ENCODE data around the gene PLEKHS1.
"Not testable (repeated sequence)": the region's sequence is repeated elsewhere in the genome, so short reads cannot be mapped to it uniquely, and the experiment has no call there.

PLEKHS1 gene

DNA sequence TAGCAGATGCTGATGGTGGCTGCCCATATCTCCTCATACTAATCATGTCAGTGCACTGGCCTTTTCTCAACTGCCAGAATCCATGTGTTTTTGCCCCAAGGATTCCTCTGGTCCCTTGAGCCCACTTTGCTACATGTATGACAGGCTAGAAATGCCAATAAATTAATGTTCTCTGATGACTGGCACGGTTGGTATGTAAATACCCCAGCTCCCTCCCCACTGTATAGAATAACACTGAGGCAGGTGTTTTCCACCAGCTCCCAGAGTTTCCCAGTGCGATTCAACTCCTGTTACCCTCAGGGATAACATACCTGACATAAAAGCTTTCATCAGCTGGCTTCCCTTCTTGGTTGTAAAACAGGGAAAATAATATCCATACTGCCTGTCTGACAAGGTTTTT, 9.0 kb upstream of the PLEKHS1 start:
- DNase-seq: no peak

DNA sequence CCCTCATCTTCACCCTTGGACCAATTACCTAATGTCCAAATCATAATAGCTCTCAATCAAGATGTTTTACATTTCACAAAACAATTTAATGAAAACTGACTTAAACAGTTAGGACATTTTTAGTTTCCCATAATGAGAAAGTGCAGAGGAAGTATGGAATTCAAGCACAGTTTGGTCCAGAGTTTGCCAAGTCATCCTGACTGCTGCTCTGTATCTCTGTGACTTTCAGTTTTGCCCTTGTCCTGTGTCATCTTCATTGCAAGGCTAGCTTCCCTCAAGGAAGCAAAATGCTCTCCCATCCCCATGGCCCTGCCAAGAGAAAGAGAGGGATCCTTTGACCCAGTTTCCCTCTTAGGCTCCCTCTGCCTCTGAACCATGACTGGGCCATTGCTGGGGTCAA, 7.9 kb upstream of the PLEKHS1 start:
- no peak for DNase-seq

DNA sequence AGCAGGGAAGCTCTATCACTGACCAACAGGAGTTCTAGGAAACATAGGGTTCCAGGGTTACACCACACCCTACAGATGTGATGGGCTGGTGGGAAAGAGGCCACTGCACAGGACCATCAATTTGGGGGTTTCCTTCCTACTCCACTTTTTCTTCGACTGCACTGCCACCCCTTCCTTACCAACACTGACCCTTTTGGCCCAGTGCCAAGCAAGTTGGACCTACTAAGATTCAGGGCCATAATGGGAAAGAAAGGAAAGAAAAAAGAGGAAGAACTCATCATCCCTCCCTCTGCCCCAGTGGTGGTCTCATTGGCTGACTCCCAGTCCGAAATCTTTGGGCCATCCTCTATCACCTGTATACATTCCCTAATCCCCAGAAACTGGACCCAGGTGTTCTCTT, 6.1 kb upstream of the PLEKHS1 start:
- no peak for DNase-seq

DNA sequence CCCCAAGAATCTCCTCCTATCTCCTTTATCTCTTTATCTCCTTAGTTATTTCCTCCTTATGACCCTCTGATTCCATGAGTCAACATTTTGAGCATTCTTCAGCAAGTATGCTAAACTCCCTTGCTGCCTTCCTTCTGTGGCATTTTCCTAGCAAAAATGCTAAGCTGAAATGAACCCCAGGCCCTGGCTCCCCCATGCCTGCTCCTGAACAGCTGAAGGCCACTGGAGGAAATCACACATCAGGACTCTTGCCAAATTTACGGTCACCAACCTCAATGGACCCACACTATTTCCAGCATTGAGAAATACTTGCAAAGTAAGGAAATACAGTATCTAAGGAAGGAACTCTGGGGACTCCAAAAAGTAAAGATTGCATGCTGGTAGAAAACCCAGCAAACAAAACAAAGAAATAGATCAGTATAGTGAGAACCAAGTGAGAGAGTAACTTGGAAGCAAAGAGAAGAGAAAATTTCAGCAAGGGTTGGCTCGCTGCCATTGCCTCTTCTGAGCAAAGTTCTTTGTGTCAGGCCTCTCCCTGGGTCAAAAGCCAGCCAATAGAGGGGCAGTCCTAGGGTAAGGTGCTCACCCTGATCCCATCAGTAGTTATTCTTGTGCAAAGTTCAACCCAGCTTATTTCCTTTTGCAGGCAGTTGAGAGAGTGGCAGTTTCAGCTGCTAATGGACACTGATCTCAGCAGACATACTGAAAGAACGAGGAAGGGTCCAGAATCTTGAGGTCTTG, 5.1 kb upstream of the PLEKHS1 start:
- DNase-seq: no peak

- DNase-seq: no peak
These were observed 1.1 kb downstream of the PLEKHS1 start for GRCh38 chr10:113752553-113752952.

DNA sequence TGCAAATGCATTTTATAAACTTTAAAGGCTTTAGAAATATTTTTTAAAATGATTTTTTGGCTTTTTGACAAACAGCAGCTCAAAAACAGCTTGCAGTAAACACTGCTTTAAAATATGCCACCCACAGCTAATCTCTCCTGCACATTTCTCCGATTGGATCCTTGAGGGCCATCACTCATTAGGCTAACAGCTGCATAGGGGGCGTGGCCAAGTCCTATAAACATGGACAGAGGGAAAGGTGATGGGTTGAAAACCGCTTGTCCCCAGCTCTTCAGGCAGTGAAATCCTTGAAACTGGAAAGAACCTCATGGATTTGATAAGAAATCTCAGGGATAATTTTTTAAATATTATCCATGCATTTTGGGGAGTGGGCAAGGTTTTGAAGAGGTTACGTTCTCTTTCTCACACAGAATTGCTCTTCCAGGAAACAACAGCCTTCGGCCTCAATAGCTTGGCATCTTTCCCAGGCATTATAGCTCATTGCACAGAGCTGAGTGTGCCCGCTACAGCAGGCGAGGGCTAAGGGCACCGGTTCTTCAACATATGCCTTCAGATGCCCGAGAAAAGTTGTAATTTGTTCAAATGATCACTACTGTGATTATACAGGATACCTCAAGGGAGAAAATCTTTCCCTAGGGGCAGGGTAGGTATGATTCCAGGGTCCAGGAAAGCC, 1.7 kb downstream of the PLEKHS1 start:
- DNase-seq: peak; percentile 78

GRCh38 chr10:113754125-113754524, 2.6 kb downstream of the PLEKHS1 start:
- DNase-seq: no peak

- no peak for DNase-seq
These were observed 3.3 kb downstream of the PLEKHS1 start for GRCh38 chr10:113754768-113755167.

DNA sequence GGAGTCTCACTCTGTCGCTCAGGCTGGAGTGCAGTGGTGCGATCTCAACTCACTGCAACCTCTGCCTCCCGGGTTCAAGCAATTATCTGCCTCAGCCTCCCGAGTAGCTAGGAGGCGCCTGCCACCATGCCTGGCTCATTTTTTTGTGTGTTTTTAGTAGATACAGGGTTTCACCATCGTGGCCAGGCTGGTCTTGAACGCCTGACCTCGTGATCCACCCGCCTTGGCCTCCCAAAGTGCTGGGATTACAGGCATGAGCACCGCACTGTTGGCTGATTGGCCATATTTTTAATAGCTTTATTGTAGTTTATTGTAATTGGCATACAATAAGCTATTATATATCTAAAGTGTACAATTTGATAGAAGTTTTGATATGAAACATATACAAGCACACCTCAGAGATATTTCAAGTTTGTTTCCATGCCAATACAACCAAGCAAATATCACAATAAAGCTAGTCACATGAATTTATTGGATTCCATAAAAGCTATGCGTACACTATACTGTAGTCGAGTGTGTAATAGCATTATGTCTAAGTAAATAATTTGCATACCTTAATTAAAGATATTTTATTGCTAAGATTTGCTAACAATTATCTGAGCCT, 5.6 kb downstream of the PLEKHS1 start:
- no peak for DNase-seq

DNA sequence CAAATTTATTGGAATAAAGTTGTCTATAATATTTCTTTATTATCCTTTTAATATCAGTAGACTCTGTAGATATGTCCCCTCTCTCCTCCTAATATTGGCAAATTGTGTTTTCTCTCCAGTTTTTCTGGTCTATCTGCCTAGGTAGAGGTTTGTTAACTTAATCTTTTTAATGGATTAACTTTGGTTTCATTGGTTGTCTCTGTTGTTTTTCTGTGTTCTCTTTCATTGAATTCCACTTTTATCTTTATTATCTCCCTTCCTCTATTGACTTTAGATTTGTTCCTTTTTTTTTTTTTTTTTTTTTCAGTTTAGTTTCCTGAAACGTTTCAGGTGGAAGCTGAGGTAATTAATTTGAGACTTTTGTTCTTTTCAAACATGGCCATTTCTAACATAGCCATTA, 10.6 kb downstream of the PLEKHS1 start:
- DNase-seq: no peak

GRCh38 chr10:113764582-113764981, 13.1 kb downstream of the PLEKHS1 start:
- DNase-seq: no peak

- no peak for DNase-seq
These were observed 14.4 kb downstream of the PLEKHS1 start for GRCh38 chr10:113765910-113766309.

GRCh38 chr10:113767222-113767621, 15.7 kb downstream of the PLEKHS1 start:
- no peak for DNase-seq

- DNase-seq: no peak
These were observed 18.9 kb downstream of the PLEKHS1 start for GRCh38 chr10:113770346-113770745.

DNA sequence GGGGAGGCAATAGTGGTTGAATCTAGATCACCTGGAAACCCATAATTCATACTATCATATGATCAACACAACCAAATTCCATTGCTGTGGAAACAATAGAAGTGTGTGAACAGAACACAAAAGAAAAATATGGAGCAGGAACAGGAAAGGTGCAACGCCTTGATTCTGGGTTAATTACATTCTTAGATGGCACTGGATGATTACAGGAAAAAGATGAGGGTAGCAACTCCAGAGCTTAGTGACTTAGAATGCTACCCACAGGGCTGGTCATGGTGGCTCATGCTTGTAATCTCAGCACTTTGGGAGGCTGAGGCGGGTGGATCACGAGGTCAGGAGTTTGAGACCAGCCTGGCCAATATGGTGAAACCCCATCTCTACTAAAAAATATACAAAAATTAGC, 19.6 kb downstream of the PLEKHS1 start:
- DNase-seq: not testable (repeated sequence)

GRCh38 chr10:113775686-113776294, 24.3 kb downstream of the PLEKHS1 start:
- DNase-seq: no peak

DNA sequence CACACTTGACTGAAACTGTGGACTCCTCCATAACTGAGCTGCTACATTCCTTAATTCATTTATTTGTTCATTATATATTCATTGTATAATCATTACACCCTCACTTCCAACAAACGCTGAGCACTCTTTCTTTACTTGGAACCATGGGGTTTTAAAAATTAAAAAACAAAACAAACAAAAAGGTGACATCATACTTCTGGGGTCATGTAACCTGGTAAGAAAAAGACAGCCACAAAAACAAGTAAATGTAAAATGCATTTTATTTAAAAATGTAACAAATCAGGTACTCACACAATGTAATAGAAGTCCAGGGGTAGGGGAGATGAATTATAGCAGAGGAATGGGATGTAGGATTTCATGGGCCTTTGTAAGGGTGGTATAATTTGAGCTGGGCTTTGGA, 25.1 kb downstream of the PLEKHS1 start:
- no peak for DNase-seq

DNA sequence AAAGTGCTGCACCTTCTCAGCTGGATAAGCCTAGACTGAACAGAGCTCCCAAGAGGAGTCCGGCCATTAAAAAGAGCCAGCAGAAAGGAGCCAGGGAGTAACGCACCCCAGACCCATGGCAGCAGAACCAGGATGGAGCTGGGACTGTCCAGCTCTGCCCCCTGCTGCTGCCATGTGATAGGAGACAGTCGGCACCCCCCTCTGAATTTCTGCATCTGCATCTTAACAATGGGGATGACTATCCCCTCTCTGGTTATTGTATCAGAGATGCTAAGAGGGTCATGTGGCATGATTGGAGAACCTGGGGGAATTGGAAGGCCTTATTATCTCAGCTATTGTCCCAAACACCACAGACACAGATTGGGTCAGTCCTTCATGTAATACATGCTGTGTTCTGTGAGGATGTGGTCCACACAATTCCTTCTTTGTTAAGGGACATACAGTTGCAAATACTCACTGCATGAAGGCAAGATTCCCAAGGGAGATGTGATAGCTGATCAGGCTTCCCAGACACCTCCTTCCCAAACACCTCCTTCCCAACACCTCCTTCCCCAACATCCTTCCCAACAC, 29.3 kb downstream of the PLEKHS1 start:
- DNase-seq: no peak

GRCh38 chr10:113782367-113782766, 30.9 kb downstream of the PLEKHS1 start:
- DNase-seq: no peak

- no peak for DNase-seq
These were observed 31.7 kb downstream of the PLEKHS1 start for GRCh38 chr10:113782986-113783704.

- no peak for DNase-seq
These were observed 37.2 kb downstream of the PLEKHS1 start for GRCh38 chr10:113788604-113789083.

DNA sequence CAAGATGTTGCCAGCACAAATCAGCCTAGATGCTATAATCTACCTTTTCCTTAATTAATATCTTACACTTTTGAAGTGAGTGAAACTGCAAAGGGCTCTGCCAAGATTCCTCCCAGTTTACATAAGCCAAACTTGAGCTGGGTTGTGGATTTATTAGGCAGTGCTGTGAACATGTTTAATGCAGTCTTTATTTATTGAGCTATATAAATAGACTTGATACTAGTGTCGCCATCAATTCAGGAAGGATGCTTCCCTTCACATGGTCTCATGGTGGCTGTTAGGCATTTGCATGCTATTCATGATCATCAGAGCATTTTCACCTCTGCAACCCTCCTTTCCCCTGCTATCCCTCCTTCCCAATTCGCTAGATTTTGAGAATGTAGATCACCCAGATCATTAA, 40.2 kb downstream of the PLEKHS1 start:
- no peak for DNase-seq

DNA sequence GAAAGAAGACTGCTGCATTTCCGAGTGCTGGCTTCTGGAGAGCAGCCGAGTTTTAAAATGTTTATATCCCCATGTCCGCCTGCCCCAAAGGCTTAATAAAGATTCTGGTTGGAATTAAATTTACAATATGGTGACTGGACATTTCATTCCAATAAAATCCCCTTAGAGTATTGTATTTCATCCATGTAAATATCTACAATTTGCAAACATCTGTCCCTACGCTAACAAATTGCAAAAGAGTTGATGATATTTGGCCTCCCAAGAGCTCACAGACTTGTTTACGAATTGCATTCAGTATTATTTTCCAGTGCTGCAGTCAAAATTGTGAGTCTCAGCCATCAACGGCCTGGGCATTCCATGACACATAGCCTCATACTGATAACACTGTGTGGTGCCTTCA, 50.1 kb downstream of the PLEKHS1 start:
- no peak for DNase-seq
